ENCODE data around the gene EFL1.
A peak's percentile ranks its signal among the peaks of the same experiment; 100 is the strongest.

Gene EFL1

DNA sequence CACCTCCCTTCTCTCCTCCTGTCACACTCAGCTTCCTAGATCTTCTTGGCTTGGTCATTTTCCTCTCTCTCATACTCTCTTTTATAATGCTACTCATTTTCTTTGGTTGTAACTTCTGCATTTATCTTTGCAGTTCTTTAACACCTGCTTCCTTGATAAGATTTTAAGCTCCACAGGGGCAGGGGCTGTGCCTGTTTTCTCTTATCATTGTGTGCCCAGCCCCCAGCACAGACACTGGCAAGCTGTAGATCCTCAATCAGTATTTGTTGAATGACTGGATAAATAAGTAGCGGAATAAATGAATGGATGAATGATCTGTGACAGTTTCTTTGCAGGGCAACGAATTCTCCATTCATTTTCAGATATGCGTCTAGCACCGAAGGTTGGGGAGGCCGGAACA is 152.4 kb downstream of the EFL1 start:
- H3K4me3 ChIP-seq (replicated peaks; ENCODE audit: low read depth, low read length): no peak overlapping the region
- TF ChIP-seq CTCF (IDR thresholded peaks at IDR 0.05; ENCODE audit: low read depth, low read length, missing control alignments): no peak
- no peak for DNase-seq (ENCODE audit: extremely low read depth, low read depth)

DNA sequence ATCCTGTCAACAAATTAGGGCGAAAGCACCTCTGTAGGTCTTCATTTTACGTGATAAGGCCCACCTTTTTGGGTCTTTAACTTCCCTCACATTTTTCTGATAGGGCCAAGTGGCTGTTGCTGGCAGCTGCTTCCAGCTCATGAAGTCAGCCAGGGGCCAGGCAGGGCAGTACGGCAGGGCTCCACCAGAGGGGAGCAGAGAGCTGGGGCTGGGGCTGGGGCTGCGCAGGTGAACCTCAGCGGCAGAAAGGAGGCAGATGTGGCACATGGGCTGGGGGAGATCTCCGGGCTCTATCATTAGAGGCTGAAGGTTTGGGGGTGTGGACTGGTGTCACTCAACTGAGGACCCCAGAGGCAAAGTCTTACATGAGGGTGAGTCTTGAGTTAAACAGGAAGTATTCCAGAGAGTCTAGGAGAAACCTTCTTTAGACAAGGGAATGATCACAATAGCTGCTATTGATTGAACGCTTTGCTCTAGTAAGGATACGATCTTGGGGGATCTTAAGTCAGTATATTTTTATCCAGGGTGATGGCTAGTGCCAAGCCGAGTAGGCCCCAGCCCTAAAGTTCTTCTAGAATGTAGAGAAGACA is 153.9 kb downstream of the EFL1 start:
- no peak overlapping the region for H3K4me3 ChIP-seq (replicated peaks; ENCODE audit: low read depth, low read length)
- no peak for DNase-seq (ENCODE audit: extremely low read depth, low read depth)
- TF ChIP-seq CTCF (IDR thresholded peaks at IDR 0.05; ENCODE audit: low read depth, low read length, missing control alignments): peak; percentile 86

DNA sequence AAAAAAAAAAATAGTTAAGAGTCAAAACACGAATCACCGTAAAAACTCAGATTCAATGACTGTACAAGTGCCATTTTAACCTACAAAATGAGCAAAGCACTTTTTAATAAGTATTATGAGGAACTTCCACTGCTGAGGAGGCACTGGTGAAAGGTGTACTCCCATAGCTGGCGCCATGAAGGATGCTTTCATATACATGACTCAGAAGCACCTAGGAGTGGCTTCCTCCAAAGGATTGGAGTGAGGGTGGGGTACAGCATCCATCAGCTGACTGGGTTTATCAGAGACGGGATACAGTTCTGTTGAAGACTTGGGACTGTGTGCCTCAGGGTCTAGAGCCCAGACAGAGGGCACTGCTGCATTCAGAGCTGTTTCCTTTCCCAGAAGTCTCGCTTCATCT is 155.9 kb downstream of the EFL1 start:
- no peak for TF ChIP-seq CTCF (IDR thresholded peaks at IDR 0.05; ENCODE audit: low read depth, low read length, missing control alignments)
- no peak for DNase-seq (ENCODE audit: extremely low read depth, low read depth)
- H3K4me3 ChIP-seq (replicated peaks; ENCODE audit: low read depth, low read length): no peak overlapping the region

- no peak for TF ChIP-seq CTCF (IDR thresholded peaks at IDR 0.05; ENCODE audit: low read depth, low read length, missing control alignments)
- DNase-seq (ENCODE audit: extremely low read depth, low read depth): no peak
- no peak overlapping the region for H3K4me3 ChIP-seq (replicated peaks; ENCODE audit: low read depth, low read length)
Observed at GRCh38 chr15:82105451-82106215, 156.9 kb downstream of the EFL1 start.

GRCh38 chr15:82103468-82103867 is 159.1 kb downstream of the EFL1 start:
- no peak for TF ChIP-seq CTCF (IDR thresholded peaks at IDR 0.05; ENCODE audit: low read depth, low read length, missing control alignments)
- no peak overlapping the region for H3K4me3 ChIP-seq (replicated peaks; ENCODE audit: low read depth, low read length)
- DNase-seq (ENCODE audit: extremely low read depth, low read depth): no peak

- H3K4me3 ChIP-seq (replicated peaks; ENCODE audit: low read depth, low read length): no peak overlapping the region
- DNase-seq (ENCODE audit: extremely low read depth, low read depth): no peak
- TF ChIP-seq CTCF (IDR thresholded peaks at IDR 0.05; ENCODE audit: low read depth, low read length, missing control alignments): no peak
Observed at GRCh38 chr15:82100111-82100929, 162.2 kb downstream of the EFL1 start.
